ENCODE measurements around the gene STK38L.

The STK38L gene

DNA sequence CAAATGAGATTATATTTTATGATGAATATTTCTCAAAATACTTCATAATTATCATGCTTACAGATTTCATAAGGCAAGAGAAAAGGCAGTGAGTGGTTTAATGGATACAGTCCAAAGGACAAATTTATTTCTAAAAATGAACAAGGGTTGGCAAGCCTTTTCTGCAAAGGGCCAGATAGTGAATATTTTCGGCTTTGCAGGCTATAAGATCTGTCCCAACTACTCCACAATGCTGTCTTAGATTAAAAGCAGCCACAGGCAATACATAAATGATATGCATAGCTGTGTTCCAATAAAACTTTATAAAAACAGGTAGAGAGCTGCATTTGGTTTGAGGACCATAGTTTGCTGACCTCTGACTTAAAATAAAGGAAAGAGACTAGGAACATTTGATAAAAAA lies 42.9 kb upstream of the STK38L start:
- Histone ChIP-seq H3K27ac (no peak overlapping the region), H3K36me3 (ENCODE audit: control insufficient read depth, insufficient read depth, low read length) (no peaks in the 10 kb centered on the region), H3K4me3 (ENCODE audit: low read depth, low read length) (no peak overlapping the region)

DNA sequence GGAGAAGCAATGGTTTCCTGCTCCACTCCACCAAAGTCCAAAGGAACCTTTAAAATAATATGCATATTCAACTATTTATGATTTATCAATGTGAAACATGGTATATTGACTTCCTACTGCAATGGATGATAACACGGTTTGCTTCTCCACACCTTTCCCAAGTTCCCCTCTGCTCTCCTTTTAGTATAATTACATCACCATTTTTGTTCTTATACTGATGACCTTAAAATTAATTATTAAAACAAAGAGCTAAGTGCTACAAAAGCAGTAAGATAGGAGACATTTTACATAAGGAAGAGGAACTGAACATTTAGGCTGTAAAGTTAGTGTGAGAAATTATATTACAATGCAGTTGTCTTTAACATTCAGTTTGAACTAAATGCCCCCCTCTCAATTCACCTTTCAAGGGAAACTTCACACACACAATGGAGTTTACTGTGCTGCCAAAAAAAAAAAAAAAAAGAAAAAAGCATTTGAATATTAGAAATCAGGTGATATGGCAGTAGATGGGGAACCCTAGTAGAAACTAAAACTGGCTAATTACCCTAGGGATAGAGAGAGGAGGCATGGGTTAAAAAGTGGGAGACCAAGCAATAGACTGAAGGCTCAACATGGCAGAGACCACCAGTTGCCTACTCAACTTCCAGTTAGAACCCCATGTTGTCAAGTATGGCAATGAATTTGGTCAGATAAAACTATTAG lies 37.1 kb upstream of the STK38L start:
- TF ChIP-seq, protein P1, sequence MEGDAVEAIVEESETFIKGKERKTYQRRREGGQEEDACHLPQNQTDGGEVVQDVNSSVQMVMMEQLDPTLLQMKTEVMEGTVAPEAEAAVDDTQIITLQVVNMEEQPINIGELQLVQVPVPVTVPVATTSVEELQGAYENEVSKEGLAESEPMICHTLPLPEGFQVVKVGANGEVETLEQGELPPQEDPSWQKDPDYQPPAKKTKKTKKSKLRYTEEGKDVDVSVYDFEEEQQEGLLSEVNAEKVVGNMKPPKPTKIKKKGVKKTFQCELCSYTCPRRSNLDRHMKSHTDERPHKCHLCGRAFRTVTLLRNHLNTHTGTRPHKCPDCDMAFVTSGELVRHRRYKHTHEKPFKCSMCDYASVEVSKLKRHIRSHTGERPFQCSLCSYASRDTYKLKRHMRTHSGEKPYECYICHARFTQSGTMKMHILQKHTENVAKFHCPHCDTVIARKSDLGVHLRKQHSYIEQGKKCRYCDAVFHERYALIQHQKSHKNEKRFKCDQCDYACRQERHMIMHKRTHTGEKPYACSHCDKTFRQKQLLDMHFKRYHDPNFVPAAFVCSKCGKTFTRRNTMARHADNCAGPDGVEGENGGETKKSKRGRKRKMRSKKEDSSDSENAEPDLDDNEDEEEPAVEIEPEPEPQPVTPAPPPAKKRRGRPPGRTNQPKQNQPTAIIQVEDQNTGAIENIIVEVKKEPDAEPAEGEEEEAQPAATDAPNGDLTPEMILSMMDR (IDR thresholded peaks at IDR 0.05): no peak
- H3K36me3 ChIP-seq (ENCODE audit: control insufficient read depth, insufficient read depth, low read length): no peaks in the 10 kb centered on the region
- no peak overlapping the region for H3K4me3 ChIP-seq (ENCODE audit: low read depth, low read length)
- H2AFZ ChIP-seq: no peak overlapping the region
- no peaks in the 10 kb centered on the region for H3K79me2 ChIP-seq
- no peak overlapping the region for H3K27ac ChIP-seq
- H3K4me1 ChIP-seq: no peaks in the 10 kb centered on the region
- H3K9ac ChIP-seq: no peak overlapping the region
- H3K27me3 ChIP-seq (ENCODE audit: control insufficient read depth, insufficient read depth, low read length): no peaks in the 10 kb centered on the region
- H3K9me3 ChIP-seq (ENCODE audit: control insufficient read depth, low read length): no peaks in the 10 kb centered on the region
- no peak overlapping the region for H3K4me2 ChIP-seq (ENCODE audit: low read length)

More for the DNA sequence above, 42.9 kb upstream of the STK38L start:
- Histone ChIP-seq H3K27me3 (ENCODE audit: control insufficient read depth, insufficient read depth, low read length) (no peaks in the 10 kb centered on the region), H2AFZ (no peak overlapping the region), H3K9me3 (ENCODE audit: control insufficient read depth, low read length) (no peaks in the 10 kb centered on the region), H3K4me2 (ENCODE audit: low read length) (no peak overlapping the region), H3K9ac (no peak overlapping the region), H3K4me1 (no peaks in the 10 kb centered on the region), H3K79me2 (no peaks in the 10 kb centered on the region)
- TF ChIP-seq, protein P1 (IDR thresholded peaks at IDR 0.05): no peak

DNA sequence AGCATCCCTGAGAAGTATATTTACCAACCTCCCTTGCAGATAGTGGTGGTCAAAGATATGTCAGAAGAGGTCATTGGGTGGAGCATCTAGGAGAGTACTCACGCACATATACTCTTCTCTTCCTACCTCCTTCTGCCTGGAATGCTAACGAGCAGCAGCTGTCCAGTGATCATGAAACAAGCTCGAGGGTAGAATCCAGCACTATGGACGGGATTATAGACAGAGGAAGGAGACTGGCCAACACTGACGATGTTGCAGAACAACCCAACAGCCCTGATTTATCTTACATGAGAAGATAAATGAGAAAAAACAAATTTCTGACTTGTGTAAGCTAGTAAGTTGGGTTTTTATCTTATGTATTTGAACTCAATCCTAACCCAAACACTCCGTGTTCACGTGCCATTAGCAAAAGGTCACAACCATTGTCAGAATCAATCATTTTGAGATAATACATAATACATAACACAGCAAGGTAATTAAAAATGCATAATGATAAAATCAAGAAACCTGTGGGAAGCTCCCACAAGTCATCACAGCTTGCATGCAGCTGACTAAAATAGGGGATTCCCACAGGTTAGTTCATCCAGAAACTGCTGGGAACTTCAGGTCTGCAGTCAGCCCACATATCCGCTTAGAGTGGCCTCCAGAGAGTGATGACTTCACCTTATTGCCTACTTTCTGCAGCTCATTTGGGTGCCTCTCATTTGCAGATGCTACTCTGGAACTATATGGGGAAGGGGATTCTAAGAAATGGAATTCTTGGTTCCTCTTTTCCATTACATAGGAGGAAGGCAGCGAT lies 36.3 kb upstream of the STK38L start:
- Histone ChIP-seq H3K9me3 (ENCODE audit: control insufficient read depth, low read length) (no peaks in the 10 kb centered on the region), H2AFZ (no peak overlapping the region), H3K27me3 (ENCODE audit: control insufficient read depth, insufficient read depth, low read length) (no peaks in the 10 kb centered on the region), H3K4me1 (no peaks in the 10 kb centered on the region), H3K4me2 (ENCODE audit: low read length) (no peak overlapping the region), H3K9ac (no peak overlapping the region), H3K4me3 (ENCODE audit: low read depth, low read length) (no peak overlapping the region), H3K27ac (no peak overlapping the region), H3K79me2 (no peaks in the 10 kb centered on the region), H3K36me3 (ENCODE audit: control insufficient read depth, insufficient read depth, low read length) (no peaks in the 10 kb centered on the region)
- TF ChIP-seq, protein P1 (IDR thresholded peaks at IDR 0.05): no peak

DNA sequence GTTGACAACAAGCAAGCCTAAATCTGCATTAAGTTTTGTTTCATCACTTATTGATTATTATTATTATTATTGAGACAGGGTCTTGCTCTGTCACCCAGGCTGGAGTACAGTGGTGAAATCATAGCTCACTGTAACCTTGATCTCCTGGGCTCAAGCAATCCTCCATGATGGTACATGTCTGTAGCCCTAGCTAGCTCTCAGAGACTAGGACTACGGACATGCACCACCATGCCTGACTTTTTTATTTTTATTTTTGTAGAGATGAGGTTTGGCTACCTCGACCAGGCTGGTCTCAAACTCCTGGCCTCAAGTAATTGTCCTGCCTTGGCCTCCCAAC lies 35.7 kb upstream of the STK38L start:
- Histone ChIP-seq H3K9me3 (ENCODE audit: control insufficient read depth, low read length) (no peaks in the 10 kb centered on the region), H3K27me3 (ENCODE audit: control insufficient read depth, insufficient read depth, low read length) (no peaks in the 10 kb centered on the region), H3K36me3 (ENCODE audit: control insufficient read depth, insufficient read depth, low read length) (no peaks in the 10 kb centered on the region), H3K27ac (no peak overlapping the region), H2AFZ (no peak overlapping the region), H3K4me2 (ENCODE audit: low read length) (no peak overlapping the region), H3K4me1 (no peaks in the 10 kb centered on the region), H3K4me3 (ENCODE audit: low read depth, low read length) (no peak overlapping the region), H3K9ac (no peak overlapping the region), H3K79me2 (no peaks in the 10 kb centered on the region)
- TF ChIP-seq, protein P1 (IDR thresholded peaks at IDR 0.05): no peak
